HCEC 1CT (cell line): ENCODE measurements around the gene UPP1.
"Not testable (repeated sequence)": the region's sequence is repeated elsewhere in the genome, so short reads cannot be mapped to it uniquely, and the experiment has no call there.

Experiments used
- DNase-seq: peaks from one replicate; pipeline ENCODE4 v3.0.0-alpha.2; 2017

The UPP1 gene

GRCh38 chr7:48112401-48113165, 23.5 kb downstream of the UPP1 start:
- peak; percentile 74 for DNase-seq

- no peak for DNase-seq
Observed at GRCh38 chr7:48113275-48113674, 24.2 kb downstream of the UPP1 start.

- DNase-seq, result no peak
Observed at GRCh38 chr7:48114115-48114514, 25.1 kb downstream of the UPP1 start.

GRCh38 chr7:48114589-48114988, 25.5 kb downstream of the UPP1 start:
- no peak for DNase-seq

GRCh38 chr7:48116043-48116442, 27.0 kb downstream of the UPP1 start:
- DNase-seq, result no peak

GRCh38 chr7:48118041-48118440, 29.0 kb downstream of the UPP1 start:
- DNase-seq, result no peak

- DNase-seq, result not testable (repeated sequence)
Observed at GRCh38 chr7:48120536-48120935, 31.5 kb downstream of the UPP1 start.

GRCh38 chr7:48126037-48126436, 37.0 kb downstream of the UPP1 start:
- no peak for DNase-seq

GRCh38 chr7:48130658-48131108, 41.6 kb downstream of the UPP1 start:
- peak; percentile 87 for DNase-seq

- no peak for DNase-seq
Observed at GRCh38 chr7:48132792-48133191, 43.7 kb downstream of the UPP1 start.

- peak; percentile 28 for DNase-seq
Observed at GRCh38 chr7:48139459-48139858, 50.4 kb downstream of the UPP1 start.

GRCh38 chr7:48140001-48140681, 51.1 kb downstream of the UPP1 start:
- peak; percentile 32 for DNase-seq

GRCh38 chr7:48141521-48141920, 52.5 kb downstream of the UPP1 start:
- DNase-seq, result no peak

GRCh38 chr7:48144291-48144768, 55.3 kb downstream of the UPP1 start:
- no peak for DNase-seq

GRCh38 chr7:48147078-48147591, 58.1 kb downstream of the UPP1 start:
- DNase-seq, result no peak

- not testable (repeated sequence) for DNase-seq
Observed at GRCh38 chr7:48147690-48148089, 58.6 kb downstream of the UPP1 start.

GRCh38 chr7:48148311-48148710, 59.2 kb downstream of the UPP1 start:
- no peak for DNase-seq

- DNase-seq, result no peak
Observed at GRCh38 chr7:48149058-48149457, 60.0 kb downstream of the UPP1 start.

GRCh38 chr7:48150086-48150485, 61.0 kb downstream of the UPP1 start:
- no peak for DNase-seq

- DNase-seq, result peak; percentile 59
Observed at GRCh38 chr7:48154792-48155413, 65.8 kb downstream of the UPP1 start.
